Caco-2 (cell line): ENCODE data around the gene ZBED5. TPM values are rescaled to one million over a fixed set of nuclear protein-coding genes. Genes with fewer than 3 reads are reported as not detected.

Source experiments
- BruUV-seq: library from RNA; stranded (reverse); fragments of 400-500 nt; replicated peaks from 2 replicates; lab custom pipeline; 2021; lab: Mats Ljungman, UMichigan
- CTCF ChIA-PET: fragments of 300-600 bp; sonication (Branson Sonifier 250); formaldehyde crosslinking; loops from one replicate; lab custom pipeline; 2022; ENCODE audit warnings: antibody characterized with exemption; lab: Charles Lee
- POLR2A ChIA-PET: fragments of 300-600 bp; sonication (Branson Sonifier 250); formaldehyde crosslinking; loops from one replicate; lab custom pipeline; 2022; ENCODE audit warnings: antibody characterized with exemption; lab: Charles Lee
- DNase-seq, 2 experiments: peaks; one replicate each; pipeline versions ENCODE4 v3.0.0 to v3.0.0-alpha.2; 2020 to 2022
- H3K27me3 ChIP-seq: replicated peaks from 2 replicates; pipeline ENCODE4 v1.6.0; 2011; ENCODE audit warnings: low read length; ENCODE audit not compliant: control insufficient read depth, insufficient read depth
- H3K36me3 ChIP-seq: 2 replicates; pipeline ENCODE4 v1.5.1; 2011; ENCODE audit warnings: low read length; ENCODE audit not compliant: control insufficient read depth, insufficient read depth
- H3K4me1 ChIP-seq: fragments of 250-450 bp; sonication (Bioruptor Pico); 2 replicates; pipeline ENCODE4 v1.5.1; 2020; ENCODE audit warnings: mild to moderate bottlenecking
- H3K4me3 ChIP-seq: 2 replicates; pipeline ENCODE4 v1.5.1; 2011; ENCODE audit warnings: low read depth, mild to moderate bottlenecking, control low read depth, low read length
- H3K9me3 ChIP-seq: fragments of 250-450 bp; sonication (Bioruptor Pico); 2 replicates; pipeline ENCODE4 v1.5.1; 2020; ENCODE audit warnings: mild to moderate bottlenecking, moderate library complexity
- H3K27ac Mint-ChIP-seq: one replicate; pipeline ENCODE4 v1.8.0; 2022; ENCODE audit warnings: mixed read lengths; ENCODE audit not compliant: unreplicated experiment
- H3K27me3 Mint-ChIP-seq: one replicate; pipeline ENCODE4 v1.8.0; 2022; ENCODE audit warnings: mixed read lengths; ENCODE audit not compliant: insufficient read depth, unreplicated experiment
- H3K36me3 Mint-ChIP-seq: one replicate; pipeline ENCODE4 v1.8.0; 2022; ENCODE audit warnings: mild to moderate bottlenecking, mixed read lengths; ENCODE audit not compliant: insufficient read depth, unreplicated experiment
- H3K4me1 Mint-ChIP-seq: one replicate; pipeline ENCODE4 v1.8.0; 2022; ENCODE audit warnings: low read depth, mixed read lengths; ENCODE audit not compliant: unreplicated experiment
- H3K4me3 Mint-ChIP-seq: one replicate; pipeline ENCODE4 v1.8.0; 2022; ENCODE audit warnings: mild to moderate bottlenecking, moderate library complexity, mixed read lengths; ENCODE audit not compliant: unreplicated experiment
- H3K9me3 Mint-ChIP-seq: one replicate; pipeline ENCODE4 v1.8.0; 2022; ENCODE audit warnings: mixed read lengths; ENCODE audit not compliant: unreplicated experiment
- CTCF ChIP-seq, 2 experiments: fragments of 200-600 bp in 1 of 2; IDR thresholded peaks; 1 replicate in 1 of 2; 2 replicates in 1 of 2; pipeline versions ENCODE4 v1.5.1 to v1.8.0; 2011 to 2022; ENCODE audit warnings: antibody characterized with exemption in 1 of 2, control low read depth in 1 of 2, inconsistent platforms in 1 of 2, low read depth in 1 of 2, low read length in 1 of 2, mild to moderate bottlenecking in 1 of 2, moderate library complexity in 1 of 2; ENCODE audit not compliant: insufficient read depth in 1 of 2, severe bottlenecking in 1 of 2, unreplicated experiment in 1 of 2
- intact Hi-C: fragments of 100-400 bp; cut with micrococcal nuclease; formaldehyde crosslinking; loops from one replicate; pipeline ENCODE4 v1.10.0; 2022; ENCODE audit not compliant: unreplicated experiment
- total RNA-seq: library from RNA; stranded (reverse); gene quantifications from 2 replicates; pipeline ENCODE4 v1.2.3, GENCODE V29; 2022

Gene ZBED5
- total RNA-seq, 1 experiment from 2014 or later = 53.2 TPM

- Mint-ChIP-seq H3K9me3 (no peaks in the 10 kb centered on the region), H3K36me3 (peaks cover 89% of the 10 kb centered on the region), H3K27ac (no peak overlapping the region), H3K27me3 (no peaks in the 10 kb centered on the region), H3K4me1 (no peaks in the 10 kb centered on the region), H3K4me3 (no peak overlapping the region)
- DNase-seq = no peak
- no peaks in the 10 kb centered on the region for H3K27me3 ChIP-seq
- H3K36me3 ChIP-seq = peaks cover 6% of the 10 kb centered on the region
- no peak for TF ChIP-seq CTCF (IDR thresholded peaks at IDR 0.05; ENCODE audit: insufficient read depth in 1 of 2, low read depth in 1 of 2, low read length in 1 of 2, severe bottlenecking in 1 of 2, unreplicated experiment in 1 of 2)
- CTCF ChIA-PET = no interaction called here
- POLR2A ChIA-PET = interaction anchor here (0.7 kb wide), 1 partner anchor 11 kb away, joined by 5 read pairs; no protein-coding TSS in a partner anchor
- no peaks in the 10 kb centered on the region for H3K9me3 ChIP-seq
- intact Hi-C loops = loop anchor here (5.0 kb wide), 1 partner anchor 53 kb away; the partner anchor contains the start of gene CTR9
- no peak overlapping the region for H3K4me3 ChIP-seq
- H3K4me1 ChIP-seq = peaks cover 11% of the 10 kb centered on the region
- no TSS peak for BruUV-seq
These were observed 52.1 kb downstream of the ZBED5 start for GRCh38 chr11:10805741-10806140.

GRCh38 chr11:10803676-10804075 is 54.2 kb downstream of the ZBED5 start:
- Histone ChIP-seq H3K27me3 (no peaks in the 10 kb centered on the region), H3K9me3 (no peaks in the 10 kb centered on the region), H3K36me3 (peaks cover 11% of the 10 kb centered on the region), H3K4me1 (peaks cover 11% of the 10 kb centered on the region), H3K4me3 (no peak overlapping the region)
- TF ChIP-seq CTCF (IDR thresholded peaks at IDR 0.05; ENCODE audit: insufficient read depth in 1 of 2, low read depth in 1 of 2, low read length in 1 of 2, severe bottlenecking in 1 of 2, unreplicated experiment in 1 of 2) = no peak
- intact Hi-C loops = no loop called here
- no peak overlapping the region for H3K4me3 Mint-ChIP-seq
- no peak overlapping the region for H3K27ac Mint-ChIP-seq
- H3K9me3 Mint-ChIP-seq = no peaks in the 10 kb centered on the region
- ChIA-PET POLR2A (interaction anchor here (0.6 kb wide), 2 partner anchors 131 to 335 kb away, joined by 3 read pairs; no protein-coding TSS in a partner anchor), CTCF (no interaction called here)
- DNase-seq = no peak
- no peaks in the 10 kb centered on the region for H3K4me1 Mint-ChIP-seq
- peaks cover 100% of the 10 kb centered on the region for H3K36me3 Mint-ChIP-seq
- H3K27me3 Mint-ChIP-seq = no peaks in the 10 kb centered on the region
- BruUV-seq = no TSS peak

Other genes starting within 250 kb of the ZBED5 start
- 0.35 and 0.64 TPM in 2 replicates for gene IRAG1, start 164.3 kb downstream of the ZBED5 start, total RNA-seq
- gene CTR9, start 106.8 kb downstream of the ZBED5 start, total RNA-seq = 51.1 and 54.0 TPM in 2 replicates
- gene EIF4G2, start 49.1 kb downstream of the ZBED5 start, total RNA-seq = 1,233 and 1,287 TPM in 2 replicates